Measurements from ENCODE around the gene OIT3.

GRCh38 chr10:72888151-72888638, 5.3 kb upstream of the OIT3 start:
- no peak for TF ChIP-seq POLR2A (IDR thresholded peaks at IDR 0.05)
- no peak for TF ChIP-seq CTCF (IDR thresholded peaks at IDR 0.05)

Data from testis (tissue), 2 donors.